Measurements from ENCODE around the gene PRCD.
A peak's percentile ranks its signal among the peaks of the same experiment; 100 is the strongest.

The PRCD gene

GRCh38 chr17:76540381-76541300 lies 797 bp downstream of the PRCD start:
- peak; percentile 97 for DNase-seq (ENCODE audit: low spot score)

DNA sequence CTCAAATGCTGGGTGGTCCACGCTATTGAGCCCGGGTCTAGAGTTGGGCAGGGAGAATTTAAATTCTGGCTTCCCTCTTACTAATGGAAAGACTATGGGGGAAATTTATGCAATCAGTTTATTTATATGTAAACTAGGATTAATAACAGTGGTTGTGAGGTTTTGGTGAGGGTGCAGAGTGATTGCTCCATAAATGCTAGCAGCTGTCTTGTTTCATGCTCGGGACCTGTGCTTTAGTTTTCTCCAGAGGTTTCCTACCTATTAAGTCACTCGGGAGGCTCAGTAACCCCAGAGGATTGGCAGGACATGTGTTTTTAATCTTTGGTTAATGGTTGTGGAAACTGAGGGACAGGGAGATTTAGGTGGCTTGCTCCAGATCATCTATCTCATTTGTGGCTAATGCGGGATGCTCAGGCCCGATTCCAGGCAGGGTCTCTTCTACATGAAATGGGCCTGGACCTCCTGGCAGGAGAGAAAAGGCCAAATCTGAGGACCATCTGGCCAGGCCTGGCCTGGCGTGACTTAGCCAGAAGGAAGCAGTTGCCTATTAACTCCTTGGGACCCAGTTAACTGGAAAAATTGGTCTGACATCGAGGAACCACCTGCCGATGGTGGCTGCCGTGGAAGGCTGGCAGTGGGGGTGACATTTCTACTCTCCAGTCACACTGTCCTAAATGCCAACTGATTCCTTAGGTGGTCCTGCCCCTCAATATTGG lies 2.1 kb downstream of the PRCD start:
- DNase-seq (ENCODE audit: low spot score), result no peak

GRCh38 chr17:76542566-76542971 lies 2.7 kb downstream of the PRCD start:
- DNase-seq (ENCODE audit: low spot score), result no peak

GRCh38 chr17:76542984-76543383 lies 3.1 kb downstream of the PRCD start:
- DNase-seq (ENCODE audit: low spot score), result no peak

DNA sequence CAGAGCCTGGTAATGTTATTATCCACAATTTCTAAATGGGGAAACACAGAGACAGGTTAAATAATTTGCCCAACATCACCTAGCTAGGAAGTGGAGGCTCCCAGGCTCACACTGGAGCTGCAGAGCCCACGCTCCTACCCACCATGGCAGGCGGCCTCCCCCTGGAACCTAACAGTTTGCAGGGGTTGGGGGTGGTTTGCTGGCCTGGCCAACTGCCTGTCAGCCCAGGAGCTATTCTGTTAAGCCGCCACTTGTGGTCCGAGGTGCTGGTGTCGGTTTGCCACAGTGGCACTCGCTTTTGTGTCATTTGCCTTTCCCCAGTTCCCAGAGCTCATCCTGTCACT lies 3.6 kb downstream of the PRCD start:
- peak; percentile 72 for DNase-seq (ENCODE audit: low spot score)

- peak; percentile 79 for DNase-seq (ENCODE audit: low spot score)
These were observed 4.1 kb downstream of the PRCD start for GRCh38 chr17:76543826-76544545.

- no peak for DNase-seq (ENCODE audit: low spot score)
These were observed 4.9 kb downstream of the PRCD start for GRCh38 chr17:76544546-76545365.

DNA sequence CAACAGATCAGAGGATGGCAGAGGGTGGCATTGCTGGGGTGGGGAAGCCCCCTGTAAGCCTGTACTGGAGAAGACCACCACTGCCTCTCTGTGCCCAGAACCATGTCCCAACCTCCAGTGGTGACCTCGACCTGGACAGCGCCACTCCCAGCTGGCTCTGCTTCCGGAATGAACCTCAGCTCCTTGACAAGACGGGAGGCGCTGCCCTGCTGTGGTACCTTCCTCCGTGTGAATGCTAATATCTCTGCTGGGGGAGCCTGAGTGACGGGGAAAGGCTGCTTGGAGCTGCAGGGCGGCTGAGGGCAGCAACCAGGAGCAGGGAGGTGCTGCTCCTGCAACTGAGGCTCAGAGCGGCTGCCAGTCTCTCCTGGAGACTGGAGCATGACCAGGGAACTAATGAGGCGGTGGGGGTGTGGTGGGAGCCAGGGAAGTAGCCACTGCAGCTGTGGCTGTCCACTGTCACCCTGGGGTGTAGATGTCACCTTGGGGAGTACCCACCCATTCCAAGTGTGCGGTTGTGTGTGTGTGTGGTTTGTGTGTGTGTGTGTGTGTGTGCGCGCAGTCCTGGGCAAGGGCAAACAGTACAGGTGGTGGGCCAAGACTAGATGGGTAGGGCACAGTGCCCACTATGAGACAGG lies 6.2 kb downstream of the PRCD start:
- DNase-seq (ENCODE audit: low spot score), result no peak

GRCh38 chr17:76546556-76547182 lies 6.8 kb downstream of the PRCD start:
- no peak for DNase-seq (ENCODE audit: low spot score)

- peak; percentile 74 for DNase-seq (ENCODE audit: low spot score)
These were observed 7.4 kb downstream of the PRCD start for GRCh38 chr17:76547183-76547641.

DNA sequence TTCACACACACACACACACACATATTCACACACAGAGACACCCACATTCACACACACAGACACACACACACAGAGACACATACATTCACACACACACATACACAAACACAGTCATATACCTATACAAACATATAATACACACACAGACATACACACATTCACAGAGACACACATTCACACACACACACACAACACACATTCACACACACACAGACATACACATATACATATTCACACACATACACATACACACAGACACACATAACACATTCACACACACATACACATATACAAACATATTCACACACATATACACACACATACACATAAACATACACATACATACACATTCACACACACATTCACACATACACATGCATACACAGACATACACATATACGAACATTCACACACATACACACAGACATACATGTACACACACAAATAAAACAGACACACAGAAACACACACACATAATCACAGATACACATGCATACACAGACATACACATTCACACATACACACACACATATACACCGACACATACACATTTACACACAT lies 7.9 kb downstream of the PRCD start:
- no peak for DNase-seq (ENCODE audit: low spot score)

DNA sequence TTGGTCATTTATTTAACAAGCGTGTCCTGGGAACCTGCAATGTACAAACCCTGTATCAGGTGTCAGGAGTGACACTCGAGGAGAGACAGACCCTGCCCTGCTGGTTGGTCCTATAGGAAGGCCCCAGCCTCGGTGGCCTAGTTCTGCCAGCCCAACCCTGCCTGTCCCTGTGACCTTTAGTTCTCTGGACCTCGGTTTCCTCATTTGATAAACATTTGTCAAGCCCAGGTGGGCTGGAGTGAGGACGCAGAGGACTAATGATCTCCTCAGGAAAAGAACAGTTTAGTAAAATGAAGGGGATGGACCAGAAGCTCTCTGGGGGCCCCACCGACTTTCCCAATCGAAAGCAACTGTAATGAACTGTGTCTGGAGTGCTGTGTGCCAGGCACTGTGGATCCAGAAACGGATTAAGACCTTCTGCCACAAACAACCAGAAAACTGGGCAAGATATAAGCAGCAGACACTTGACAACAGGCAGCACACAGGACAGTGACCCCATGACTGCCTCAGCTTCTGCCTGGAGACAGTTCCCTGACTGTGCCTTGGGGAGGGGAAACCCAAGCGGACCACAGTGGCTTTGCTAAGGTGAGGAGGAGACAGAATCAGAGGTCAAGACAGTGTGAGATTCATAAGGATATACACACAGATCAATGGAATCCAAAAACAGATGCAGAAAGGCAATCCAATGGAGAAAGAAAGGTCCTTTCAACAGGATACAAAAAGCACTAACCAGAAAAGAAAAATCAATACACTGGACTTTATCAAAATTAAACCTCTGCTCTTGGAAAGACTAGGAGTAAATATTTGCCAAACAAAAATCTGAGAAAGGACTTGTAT lies 8.8 kb downstream of the PRCD start:
- no peak for DNase-seq (ENCODE audit: low spot score)

- DNase-seq (ENCODE audit: low spot score), result no peak
These were observed 9.3 kb downstream of the PRCD start for GRCh38 chr17:76549215-76549518.

GRCh38 chr17:76549539-76549938 lies 9.7 kb downstream of the PRCD start:
- no peak for DNase-seq (ENCODE audit: low spot score)

- no peak for DNase-seq (ENCODE audit: low spot score)
These were observed 11.1 kb downstream of the PRCD start for GRCh38 chr17:76550712-76551615.

GRCh38 chr17:76551685-76552084 lies 11.8 kb downstream of the PRCD start:
- DNase-seq (ENCODE audit: low spot score), result no peak

- DNase-seq (ENCODE audit: low spot score), result no peak
These were observed 13.5 kb downstream of the PRCD start for GRCh38 chr17:76553178-76553908.

DNA sequence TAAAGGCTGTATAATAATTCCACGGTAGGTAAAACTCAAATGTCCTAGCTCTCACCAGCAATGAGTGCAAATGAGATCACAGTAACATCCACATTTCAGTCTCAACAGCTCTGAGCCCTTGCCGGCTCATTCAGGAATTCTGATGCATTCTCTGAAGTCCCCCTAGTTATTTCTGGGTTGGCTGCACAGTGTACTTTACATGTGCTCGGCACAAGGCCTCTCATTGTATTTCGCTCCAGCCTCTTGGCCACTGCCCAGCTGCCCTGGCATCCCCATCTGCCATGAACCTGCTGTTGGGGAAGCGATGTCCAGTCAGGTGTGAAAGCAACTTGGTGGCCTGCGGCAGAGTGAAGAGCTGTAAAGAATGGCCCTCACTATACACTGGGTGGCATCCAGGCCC lies 14.3 kb downstream of the PRCD start:
- no peak for DNase-seq (ENCODE audit: low spot score)

Measured in putamen (tissue), 1 donor.